HUES6 (cell line): ENCODE measurements around the gene PDE4D.

Experiments used
- H3K27ac ChIP-seq: 2 replicates; pipeline ENCODE4 v1.7.0; 2013; ENCODE audit warnings: low read depth, mild to moderate bottlenecking, low read length, inconsistent platforms
- H3K27me3 ChIP-seq: 2 replicates; pipeline ENCODE4 v1.6.1; 2013; ENCODE audit warnings: low read length; ENCODE audit not compliant: control insufficient read depth, insufficient read depth
- H3K36me3 ChIP-seq: 2 replicates; pipeline ENCODE4 v1.6.1; 2013; ENCODE audit warnings: low read length; ENCODE audit not compliant: control insufficient read depth, insufficient read depth
- H3K4me1 ChIP-seq: 2 replicates; pipeline ENCODE4 v1.6.1; 2013; ENCODE audit warnings: low read length; ENCODE audit not compliant: control insufficient read depth, insufficient read depth
- H3K4me3 ChIP-seq: 2 replicates; pipeline ENCODE4 v1.5.1; 2013; ENCODE audit warnings: low read depth, low read length
- H3K9ac ChIP-seq: one replicate; pipeline ENCODE4 v1.6.1; 2013; ENCODE audit warnings: mild to moderate bottlenecking, low read length
- H3K9me3 ChIP-seq: 2 replicates; pipeline ENCODE4 v1.6.1; 2013; ENCODE audit warnings: low read depth, low read length; ENCODE audit not compliant: control insufficient read depth, insufficient read depth

Gene PDE4D

DNA sequence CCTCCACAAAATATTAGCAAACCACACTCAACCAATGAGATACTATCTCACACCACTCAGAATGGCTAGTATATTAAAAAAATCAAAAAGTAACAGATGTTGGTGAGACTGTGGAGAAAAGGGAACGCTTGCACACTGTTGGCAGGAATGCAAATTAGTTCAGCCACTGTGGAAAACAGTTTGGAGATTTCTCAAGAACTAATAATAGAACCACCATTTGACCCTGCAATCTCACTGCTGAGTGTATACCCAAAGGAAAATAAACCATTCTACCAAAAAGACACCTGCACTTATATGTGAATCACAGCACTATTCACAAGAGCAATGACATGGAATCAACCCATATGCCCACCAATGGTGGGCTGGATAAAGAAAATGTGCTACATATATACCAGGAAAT, 393.5 kb downstream of the PDE4D start:
- H3K9me3 ChIP-seq, result no peaks in the 10 kb centered on the region
- no peak overlapping the region for H3K4me3 ChIP-seq
- H3K36me3 ChIP-seq, result no peaks in the 10 kb centered on the region
- H3K9ac ChIP-seq, result no peak overlapping the region
- no peak overlapping the region for H3K27ac ChIP-seq
- H3K4me1 ChIP-seq, result no peaks in the 10 kb centered on the region
- no peaks in the 10 kb centered on the region for H3K27me3 ChIP-seq

GRCh38 chr5:59497207-59497606, 396.3 kb downstream of the PDE4D start:
- no peaks in the 10 kb centered on the region for H3K27me3 ChIP-seq
- no peak overlapping the region for H3K4me3 ChIP-seq
- no peak overlapping the region for H3K9ac ChIP-seq
- no peaks in the 10 kb centered on the region for H3K4me1 ChIP-seq
- no peaks in the 10 kb centered on the region for H3K9me3 ChIP-seq
- H3K36me3 ChIP-seq, result no peaks in the 10 kb centered on the region
- H3K27ac ChIP-seq, result no peak overlapping the region

- no peak overlapping the region for H3K27ac ChIP-seq
- H3K27me3 ChIP-seq, result no peaks in the 10 kb centered on the region
- no peaks in the 10 kb centered on the region for H3K9me3 ChIP-seq
- H3K4me3 ChIP-seq, result no peak overlapping the region
- no peaks in the 10 kb centered on the region for H3K4me1 ChIP-seq
- no peak overlapping the region for H3K9ac ChIP-seq
- no peaks in the 10 kb centered on the region for H3K36me3 ChIP-seq
Measured at GRCh38 chr5:59496524-59497134, 396.9 kb downstream of the PDE4D start.

GRCh38 chr5:59491945-59492344, 401.6 kb downstream of the PDE4D start:
- Histone ChIP-seq H3K27me3 (no peaks in the 10 kb centered on the region), H3K9me3 (no peaks in the 10 kb centered on the region), H3K4me3 (no peak overlapping the region), H3K36me3 (no peaks in the 10 kb centered on the region), H3K9ac (no peak overlapping the region), H3K27ac (no peak overlapping the region), H3K4me1 (peaks cover 7% of the 10 kb centered on the region)

GRCh38 chr5:59489551-59489950, 404.0 kb downstream of the PDE4D start:
- Histone ChIP-seq H3K4me3 (no peak overlapping the region), H3K27me3 (no peaks in the 10 kb centered on the region), H3K36me3 (no peaks in the 10 kb centered on the region), H3K4me1 (peaks cover 7% of the 10 kb centered on the region), H3K9me3 (no peaks in the 10 kb centered on the region), H3K27ac (no peak overlapping the region), H3K9ac (no peak overlapping the region)

- no peak overlapping the region for H3K4me3 ChIP-seq
- H3K27ac ChIP-seq, result no peak overlapping the region
- no peak overlapping the region for H3K9ac ChIP-seq
- H3K4me1 ChIP-seq, result peaks cover 12% of the 10 kb centered on the region
- H3K36me3 ChIP-seq, result no peaks in the 10 kb centered on the region
- no peaks in the 10 kb centered on the region for H3K27me3 ChIP-seq
- H3K9me3 ChIP-seq, result no peaks in the 10 kb centered on the region
Measured at GRCh38 chr5:59487772-59488729, 405.5 kb downstream of the PDE4D start.

DNA sequence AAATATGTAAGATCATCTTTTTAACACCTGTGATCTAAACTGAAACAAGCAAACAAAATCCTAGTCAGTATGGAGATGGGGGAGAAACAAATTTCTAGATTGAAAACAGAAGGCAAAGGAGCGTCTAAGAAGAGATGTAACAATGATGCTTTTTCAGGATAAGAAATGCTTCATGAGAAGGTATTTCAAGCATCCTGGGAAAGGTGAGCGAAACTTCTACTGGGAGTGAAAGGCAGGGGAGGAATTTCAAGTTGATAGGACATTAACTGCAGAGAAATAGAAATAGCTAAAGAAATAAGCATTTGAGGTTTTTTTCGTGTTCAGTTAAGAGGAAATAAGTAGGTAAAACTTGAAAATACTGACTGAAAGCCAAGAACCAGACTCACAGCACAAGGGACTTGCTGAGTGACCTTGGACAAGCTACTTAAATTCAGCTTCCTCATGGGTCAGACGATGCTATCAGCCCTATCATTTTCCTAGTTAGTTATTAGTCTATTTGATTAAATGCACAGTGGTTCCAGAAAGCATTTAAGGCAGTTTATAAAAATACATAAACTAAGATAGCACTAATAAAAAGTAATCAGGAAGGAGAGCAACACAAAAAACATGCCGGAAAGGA, 406.3 kb downstream of the PDE4D start:
- no peak overlapping the region for H3K27ac ChIP-seq
- H3K9me3 ChIP-seq, result no peaks in the 10 kb centered on the region
- peaks cover 12% of the 10 kb centered on the region for H3K4me1 ChIP-seq
- H3K36me3 ChIP-seq, result no peaks in the 10 kb centered on the region
- H3K27me3 ChIP-seq, result no peaks in the 10 kb centered on the region
- H3K4me3 ChIP-seq, result no peak overlapping the region
- no peak overlapping the region for H3K9ac ChIP-seq

DNA sequence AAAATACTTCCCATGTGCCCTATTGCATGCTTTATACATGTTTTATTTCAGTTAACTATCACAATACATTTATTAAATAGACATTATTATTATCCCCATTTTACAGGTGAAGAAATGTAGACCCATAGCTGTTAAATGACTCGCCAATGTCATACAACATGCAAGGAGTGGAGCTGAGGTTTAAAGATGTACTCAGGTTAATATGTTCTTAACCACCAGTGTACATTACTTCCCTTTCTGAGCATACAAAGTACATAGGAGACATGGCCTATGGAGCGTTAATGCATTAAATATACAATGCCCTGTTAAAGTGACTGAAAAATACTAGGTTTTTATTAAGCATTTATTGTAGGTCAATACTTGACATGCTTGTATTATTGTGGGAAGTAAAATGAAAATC, 407.0 kb downstream of the PDE4D start:
- Histone ChIP-seq H3K9ac (no peak overlapping the region), H3K36me3 (no peaks in the 10 kb centered on the region), H3K9me3 (no peaks in the 10 kb centered on the region), H3K27me3 (no peaks in the 10 kb centered on the region), H3K4me3 (no peak overlapping the region), H3K27ac (no peak overlapping the region), H3K4me1 (peaks cover 12% of the 10 kb centered on the region)

DNA sequence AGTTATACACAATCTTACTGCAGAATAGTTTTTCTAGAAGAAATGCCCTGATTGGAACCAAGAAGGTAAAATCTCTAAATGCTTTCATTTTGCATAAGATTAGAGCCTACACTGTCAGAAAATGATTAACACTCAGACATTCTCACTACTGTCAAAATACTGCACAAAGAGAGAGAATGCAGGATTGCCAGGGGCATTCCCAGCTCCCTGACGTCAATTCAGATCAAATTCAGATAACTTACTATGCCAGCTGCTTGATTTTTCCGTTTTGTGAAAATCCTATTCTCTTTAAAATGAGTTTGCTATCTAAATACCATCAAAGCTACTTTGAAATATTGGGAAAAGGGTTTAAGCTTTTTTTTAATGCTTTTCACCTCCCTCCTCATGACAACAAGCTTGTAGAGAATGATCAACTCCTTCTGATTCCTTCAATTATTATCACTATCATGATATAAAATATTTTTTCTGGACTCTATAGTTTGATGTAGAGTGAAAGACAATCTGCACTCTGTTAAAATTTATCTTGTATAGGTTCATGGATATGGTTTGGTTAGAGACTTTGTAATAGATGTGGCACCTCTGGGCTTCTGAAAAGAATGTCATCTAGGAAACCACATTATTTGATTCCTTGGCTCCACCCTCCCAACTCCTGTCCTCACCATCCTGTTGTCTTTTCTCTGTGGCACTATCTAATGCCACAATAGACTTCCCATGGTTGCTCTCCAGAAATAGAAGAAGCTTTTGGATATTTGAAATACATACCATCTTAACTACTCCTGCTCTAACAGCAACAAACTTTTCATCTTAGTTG, 407.7 kb downstream of the PDE4D start:
- Histone ChIP-seq H3K36me3 (no peaks in the 10 kb centered on the region), H3K9ac (no peak overlapping the region), H3K27ac (no peak overlapping the region), H3K27me3 (no peaks in the 10 kb centered on the region), H3K4me1 (peaks cover 12% of the 10 kb centered on the region), H3K9me3 (no peaks in the 10 kb centered on the region), H3K4me3 (no peak overlapping the region)

GRCh38 chr5:59485107-59485506, 408.4 kb downstream of the PDE4D start:
- H3K36me3 ChIP-seq, result no peaks in the 10 kb centered on the region
- no peak overlapping the region for H3K4me3 ChIP-seq
- H3K9me3 ChIP-seq, result no peaks in the 10 kb centered on the region
- no peak overlapping the region for H3K27ac ChIP-seq
- no peak overlapping the region for H3K9ac ChIP-seq
- H3K27me3 ChIP-seq, result no peaks in the 10 kb centered on the region
- peaks cover 12% of the 10 kb centered on the region for H3K4me1 ChIP-seq
